GM12878 (cell line): Measurements from ENCODE around the gene POLK. TPM values are rescaled to one million over a fixed set of nuclear protein-coding genes. Genes with fewer than 3 reads are reported as not detected.

ENCODE experiments used
- ATAC-seq: fragments of 200-7000 bp; cut with Tn5 transposase; 3 replicates; pipeline ENCODE4 v1.9.1; 2020; ENCODE audit warnings: mild to moderate bottlenecking, moderate library complexity
- BruUV-seq: library from RNA; stranded (reverse); fragments of 400-500 nt; replicated peaks from 2 replicates; lab custom pipeline; 2021; lab: Mats Ljungman, UMichigan
- CTCF ChIA-PET: fragments of 300-600 bp; sonication (Branson Sonifier 250); formaldehyde crosslinking; extraction: SDS; loops from one replicate; lab custom pipeline; 2021; ENCODE audit warnings: inconsistent platforms; lab: Yijun Ruan, JAX
- POLR2A ChIA-PET: fragments of 350-600 bp; formaldehyde crosslinking; extraction: SDS; loops from one replicate; lab custom pipeline; 2021; ENCODE audit warnings: inconsistent platforms; lab: Charles Lee
- RAD21 ChIA-PET: fragments of 300-600 bp; sonication (Branson Sonifier 250); formaldehyde crosslinking; loops from one replicate; lab custom pipeline; 2023; ENCODE audit warnings: antibody characterized with exemption; ENCODE audit not compliant: unreplicated experiment; lab: Charles Lee
- SMC1A ChIA-PET: fragments of 300-600 bp; sonication (Branson Sonifier 250); formaldehyde crosslinking; loops from one replicate; lab custom pipeline; 2023; ENCODE audit not compliant: unreplicated experiment, uncharacterized antibody; lab: Charles Lee
- DNase-seq: peaks from one replicate; pipeline ENCODE4 v3.0.0-alpha.2; 2011; ENCODE audit warnings: low read depth, low spot score
- FAIRE-seq: peaks from 3 replicates; lab custom pipeline; 2011; peaks lifted over from hg19 to GRCh38; lab: Jason Lieb, UNC
- H2AFZ ChIP-seq: 2 replicates; pipeline ENCODE4 v1.6.0; 2011; ENCODE audit warnings: low read depth, low read length, control low read depth; ENCODE audit not compliant: control insufficient read depth
- H3K27ac ChIP-seq: 2 replicates; pipeline ENCODE4 v1.5.1; 2011; ENCODE audit warnings: control low read depth; ENCODE audit not compliant: control insufficient read depth, insufficient read depth
- H3K27me3 ChIP-seq, 2 experiments: replicated peaks in 1 of 2; 2 replicates each; pipeline versions ENCODE4 v1.6.0 to v1.6.1; 2011; ENCODE audit warnings: low read length in 1 of 2; ENCODE audit not compliant: control insufficient read depth in 2 of 2, insufficient read depth in 2 of 2
- H3K36me3 ChIP-seq, 2 experiments: 2 replicates each; pipeline ENCODE4 v1.5.1; 2011; ENCODE audit warnings: low read length in 1 of 2; ENCODE audit not compliant: control insufficient read depth in 2 of 2, insufficient read depth in 2 of 2
- H3K4me1 ChIP-seq: 2 replicates; pipeline ENCODE4 v1.6.1; 2011; ENCODE audit warnings: mild to moderate bottlenecking, low read length, moderate library complexity, mixed read lengths; ENCODE audit not compliant: control insufficient read depth, insufficient read depth
- H3K4me2 ChIP-seq: 2 replicates; pipeline ENCODE4 v1.6.0; 2011; ENCODE audit warnings: control low read depth; ENCODE audit not compliant: control insufficient read depth, insufficient read depth
- H3K4me3 ChIP-seq: fragments of 200-600 bp; sonication (generic); 2 replicates; pipeline ENCODE4 v1.5.1; 2016
- H3K79me2 ChIP-seq: 2 replicates; pipeline ENCODE4 v1.6.0; 2011; ENCODE audit warnings: low read length; ENCODE audit not compliant: control insufficient read depth, insufficient read depth
- H3K9ac ChIP-seq: 2 replicates; pipeline ENCODE4 v1.8.0; 2011; ENCODE audit warnings: low read length, control low read depth, mixed read lengths; ENCODE audit not compliant: control insufficient read depth, insufficient read depth
- H3K9me3 ChIP-seq: replicated peaks from 3 replicates; pipeline ENCODE4 v1.5.1; 2011; ENCODE audit warnings: mild to moderate bottlenecking, low read length; ENCODE audit not compliant: control insufficient read depth, insufficient read depth
- H4K20me1 ChIP-seq: 2 replicates; pipeline ENCODE4 v1.6.0; 2011; ENCODE audit not compliant: control insufficient read depth, insufficient read depth
- CBFB ChIP-seq: IDR thresholded peaks from 2 replicates; pipeline ENCODE4 v1.6.1; 2016; ENCODE audit warnings: antibody characterized with exemption, low read depth
- CBX3 ChIP-seq: fragments of 200-600 bp; sonication (generic); IDR thresholded peaks from 2 replicates; pipeline ENCODE4 v1.6.1; 2016; ENCODE audit warnings: low read depth, borderline replicate concordance
- CREM ChIP-seq: IDR thresholded peaks from 2 replicates; pipeline ENCODE4 v1.6.1; 2014; ENCODE audit warnings: antibody characterized with exemption, low read depth
- ETV6 ChIP-seq, 2 experiments: fragments of 450-650 bp in 1 of 2; IDR thresholded peaks in 1 of 2; conservative IDR thresholded peaks in 1 of 2; 2 replicates each; pipeline ENCODE4 v1.6.1; 2014; ENCODE audit warnings: antibody characterized with exemption in 1 of 2, borderline replicate concordance in 1 of 2, low read depth in 1 of 2, mild to moderate bottlenecking in 1 of 2, moderate library complexity in 1 of 2
- HDAC2 ChIP-seq: fragments of 200-600 bp; sonication (generic); IDR thresholded peaks from 2 replicates; pipeline ENCODE4 v1.6.1; 2017
- IRF4 ChIP-seq: IDR thresholded peaks from 2 replicates; pipeline ENCODE4 v1.6.1; 2011; ENCODE audit warnings: low read depth, low read length
- MTA3 ChIP-seq: IDR thresholded peaks from 2 replicates; pipeline ENCODE4 v1.6.1; 2012; ENCODE audit warnings: low read length, inconsistent platforms, borderline replicate concordance
- NFIC ChIP-seq: IDR thresholded peaks from 2 replicates; pipeline ENCODE4 v1.6.1; 2012; ENCODE audit warnings: low read depth, mild to moderate bottlenecking, inconsistent platforms, low read length, moderate library complexity
- NFXL1 ChIP-seq: fragments of 450-650 bp; IDR thresholded peaks from 2 replicates; pipeline ENCODE4 v1.6.1; 2017; ENCODE audit warnings: antibody characterized with exemption, mild to moderate bottlenecking, borderline replicate concordance
- NR2C2 ChIP-seq: IDR thresholded peaks from 2 replicates; pipeline ENCODE4 v1.6.1; 2011; ENCODE audit warnings: borderline replicate concordance, low read depth; ENCODE audit not compliant: control insufficient read depth, insufficient read length
- SMAD1 ChIP-seq: fragments of 450-650 bp; IDR thresholded peaks from 2 replicates; pipeline ENCODE4 v1.6.1; 2018; ENCODE audit warnings: mild to moderate bottlenecking, low read depth; ENCODE audit not compliant: partially characterized antibody
- STAT1 ChIP-seq: fragments of 450-650 bp; conservative IDR thresholded peaks from 2 replicates; pipeline ENCODE4 v1.6.1; 2014; ENCODE audit warnings: antibody characterized with exemption, mild to moderate bottlenecking
- SUPT20H ChIP-seq: IDR thresholded peaks from 2 replicates; pipeline ENCODE4 v1.6.1; 2011; ENCODE audit warnings: low read depth, mild to moderate bottlenecking, low read length, moderate library complexity, borderline replicate concordance; ENCODE audit not compliant: control insufficient read depth
- ZBED1 ChIP-seq: IDR thresholded peaks from 2 replicates; pipeline ENCODE4 v1.6.1; 2016; ENCODE audit warnings: borderline replicate concordance
- ZNF274 ChIP-seq: IDR thresholded peaks from one replicate; pipeline ENCODE4 v1.8.0; 2011; ENCODE audit not compliant: insufficient read length, insufficient read depth
- ZZZ3 ChIP-seq: IDR thresholded peaks from 2 replicates; pipeline ENCODE4 v1.6.1; 2011; ENCODE audit warnings: low read depth; ENCODE audit not compliant: control insufficient read depth, insufficient read length
- WGBS: methylation state at CpG from one replicate; pipeline ENCODE4 v1.1.6; 2016; ENCODE audit warnings: low lambda C conversion rate; ENCODE audit not compliant: insufficient replicate concordance, insufficient coverage; ENCODE audit errors: missing lambda C conversion rate; 5-methylcytosine and 5-hydroxymethylcytosine counted together
- in situ Hi-C: fragments of 300-500 bp; cut with MboI; formaldehyde crosslinking; loops from 9 replicates; pipeline ENCODE4 v1.14.3; 2018; ENCODE audit warnings: mixed read lengths
- intact Hi-C: fragments of 100-400 bp; cut with micrococcal nuclease; formaldehyde crosslinking; loops from one replicate; pipeline ENCODE4 v1.14.2; 2022; ENCODE audit not compliant: unreplicated experiment
- polyA plus RNA-seq, 11 experiments: library from polyadenylated mRNA; depleted of rRNA in 4 of 11; unstranded in 6 of 11; stranded (reverse) in 5 of 11; fragments of >200 nt; fragmentation: Nextera tagmentation in 4 of 11; fragmentation: Illumina TruSeq in 1 of 11; extraction: Ambion mirVana in 4 of 11; extraction: Trizol in 1 of 11; gene quantifications; 1 replicate in 1 of 11; 2 replicates in 10 of 11; pipeline versions ENCODE4 v1.2.1 to v1.2.3, GENCODE V29; 2011 to 2016; ENCODE audit warnings: inconsistent platforms in 2 of 11, missing spikeins in 2 of 11, low read depth in 1 of 11
- total RNA-seq, 4 experiments: library from RNA; depleted of rRNA in 3 of 4; stranded (reverse); fragments of >200 nt in 3 of 4; fragmentation: Illumina TruSeq in 1 of 4; extraction: Trizol in 1 of 4; gene quantifications; 2 replicates each; pipeline versions ENCODE4 v1.2.1 to v1.2.3, GENCODE V29; 2013 to 2021
- TF ChIP-seq, protein P1 (sequence below): fragments of 450-650 bp; IDR thresholded peaks from 2 replicates; pipeline ENCODE4 v1.6.1; 2017; ENCODE audit warnings: low read depth, mild to moderate bottlenecking, moderate library complexity

Gene POLK
- total and polyA plus RNA-seq, 10 of the 15 experiments (the other 5 are each of a cell fraction or from before 2014, with no cell fraction given), result 10.4 to 47.6 (median 29.0) TPM

GRCh38 chr5:75637949-75638348, 126.3 kb downstream of the POLK start:
- POLR2A ChIA-PET, result interaction anchor here (0.6 kb wide), 1 partner anchor 678 kb away, joined by 3 read pairs; no protein-coding TSS in a partner anchor
- TF ChIP-seq HDAC2, result no peak
- TF ChIP-seq ZBED1, result no peak
- TF ChIP-seq CBX3, result no peak
- no peak for TF ChIP-seq NFIC
- TF ChIP-seq CBFB, result no peak
- no peak for TF ChIP-seq NR2C2
- TF ChIP-seq SUPT20H, result no peak
- TF ChIP-seq SMAD1, result no peak
- no peak for TF ChIP-seq STAT1
- TF ChIP-seq ZNF274, result no peak
- TF ChIP-seq ZZZ3, result no peak
- no peak for TF ChIP-seq MTA3
- TF ChIP-seq CREM, result no peak
- TF ChIP-seq NFXL1, result no peak
- TF ChIP-seq, protein P1, sequence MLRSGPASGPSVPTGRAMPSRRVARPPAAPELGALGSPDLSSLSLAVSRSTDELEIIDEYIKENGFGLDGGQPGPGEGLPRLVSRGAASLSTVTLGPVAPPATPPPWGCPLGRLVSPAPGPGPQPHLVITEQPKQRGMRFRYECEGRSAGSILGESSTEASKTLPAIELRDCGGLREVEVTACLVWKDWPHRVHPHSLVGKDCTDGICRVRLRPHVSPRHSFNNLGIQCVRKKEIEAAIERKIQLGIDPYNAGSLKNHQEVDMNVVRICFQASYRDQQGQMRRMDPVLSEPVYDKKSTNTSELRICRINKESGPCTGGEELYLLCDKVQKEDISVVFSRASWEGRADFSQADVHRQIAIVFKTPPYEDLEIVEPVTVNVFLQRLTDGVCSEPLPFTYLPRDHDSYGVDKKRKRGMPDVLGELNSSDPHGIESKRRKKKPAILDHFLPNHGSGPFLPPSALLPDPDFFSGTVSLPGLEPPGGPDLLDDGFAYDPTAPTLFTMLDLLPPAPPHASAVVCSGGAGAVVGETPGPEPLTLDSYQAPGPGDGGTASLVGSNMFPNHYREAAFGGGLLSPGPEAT, result no peak
- no peak for TF ChIP-seq ETV6 (conservative IDR thresholded peaks at IDR 0.05 in 1 of 2, IDR thresholded peaks at IDR 0.05 in 1 of 2; ENCODE audit: borderline replicate concordance in 1 of 2, low read depth in 1 of 2)
- TF ChIP-seq IRF4, result no peak
- TF ChIP-seq, all 136 proteins: peak for 0
- no peaks in the 10 kb centered on the region for H3K79me2 ChIP-seq
- no peaks in the 10 kb centered on the region for H3K27me3 ChIP-seq
- H3K9me3 ChIP-seq, result no peaks in the 10 kb centered on the region
- ChIA-PET CTCF (no interaction called here), SMC1A (interaction anchor here (1.0 to 1.5 kb wide), 2 partner anchors 11 to 155 kb away, joined by 3 to 4 read pairs; no protein-coding TSS in a partner anchor), RAD21 (no interaction called here)
- in situ Hi-C loops (no loop called here), intact Hi-C loops (no loop called here)
- no peaks in the 10 kb centered on the region for H3K36me3 ChIP-seq
- FAIRE-seq (no peak), ATAC-seq (no peak), DNase-seq (no peak)
- no peak overlapping the region for H2AFZ ChIP-seq
- H3K4me3 ChIP-seq, result no peak overlapping the region
- BruUV-seq, result no TSS peak
- 32% methylated on average over 1 of the region's 1 CpG for WGBS
- H3K4me1 ChIP-seq, result no peaks in the 10 kb centered on the region
- H3K9ac ChIP-seq, result no peak overlapping the region
- H3K27ac ChIP-seq, result no peak overlapping the region
- H3K4me2 ChIP-seq, result no peak overlapping the region
- H4K20me1 ChIP-seq, result no peaks in the 10 kb centered on the region
